Glutamatergic neuron (in vitro differentiated cells): ENCODE measurements around the gene MUC13. TPM values are rescaled to one million over a fixed set of nuclear protein-coding genes. Genes with fewer than 3 reads are reported as not detected.

Source experiments
- DNase-seq: peaks from one replicate; pipeline ENCODE4 v3.0.0; 2022
- H3K27ac Mint-ChIP-seq: one replicate; pipeline ENCODE4 v1.8.0; 2020; ENCODE audit warnings: mild to moderate bottlenecking, mixed read lengths, inconsistent platforms; ENCODE audit not compliant: unreplicated experiment
- H3K27me3 Mint-ChIP-seq: one replicate; pipeline ENCODE4 v1.8.0; 2020; ENCODE audit warnings: mild to moderate bottlenecking, moderate library complexity, mixed read lengths, inconsistent platforms; ENCODE audit not compliant: unreplicated experiment
- H3K36me3 Mint-ChIP-seq: one replicate; pipeline ENCODE4 v1.8.0; 2020; ENCODE audit warnings: mild to moderate bottlenecking, mixed read lengths, inconsistent platforms; ENCODE audit not compliant: unreplicated experiment
- H3K4me1 Mint-ChIP-seq: one replicate; pipeline ENCODE4 v1.8.0; 2020; ENCODE audit warnings: mild to moderate bottlenecking, low read depth, mixed read lengths, inconsistent platforms; ENCODE audit not compliant: unreplicated experiment
- H3K4me3 Mint-ChIP-seq: one replicate; pipeline ENCODE4 v1.8.0; 2020; ENCODE audit warnings: mild to moderate bottlenecking, mixed read lengths, inconsistent platforms; ENCODE audit not compliant: unreplicated experiment
- H3K9me3 Mint-ChIP-seq: one replicate; pipeline ENCODE4 v1.8.0; 2020; ENCODE audit warnings: mild to moderate bottlenecking, moderate library complexity, mixed read lengths, inconsistent platforms; ENCODE audit not compliant: unreplicated experiment
- total RNA-seq: library from RNA; stranded (reverse); fragmentation: NEBNext Ultra II Directional; extraction: Animal tissue kit (Norgen Biotek cat#: 25700); gene quantifications from one replicate; pipeline ENCODE4 v1.2.1, GENCODE V29; 2021; ENCODE audit not compliant: unreplicated experiment
- TF ChIP-seq, protein P1 (sequence below): fragments of 200-600 bp; sonication (generic); IDR thresholded peaks from one replicate; pipeline ENCODE4 v1.5.0; 2021; ENCODE audit not compliant: partially characterized antibody, unreplicated experiment

Gene MUC13
- total RNA-seq, 1 donor from 2014 or later, result not detected

- no peaks in the 10 kb centered on the region for H3K36me3 Mint-ChIP-seq
- H3K9me3 Mint-ChIP-seq, result peaks cover 1% of the 10 kb centered on the region
- no peak for DNase-seq
- H3K27ac Mint-ChIP-seq, result peak overlapping the region; percentile 19
- H3K4me1 Mint-ChIP-seq, result peaks cover 2% of the 10 kb centered on the region
- no peak overlapping the region for H3K4me3 Mint-ChIP-seq
- TF ChIP-seq, protein P1, sequence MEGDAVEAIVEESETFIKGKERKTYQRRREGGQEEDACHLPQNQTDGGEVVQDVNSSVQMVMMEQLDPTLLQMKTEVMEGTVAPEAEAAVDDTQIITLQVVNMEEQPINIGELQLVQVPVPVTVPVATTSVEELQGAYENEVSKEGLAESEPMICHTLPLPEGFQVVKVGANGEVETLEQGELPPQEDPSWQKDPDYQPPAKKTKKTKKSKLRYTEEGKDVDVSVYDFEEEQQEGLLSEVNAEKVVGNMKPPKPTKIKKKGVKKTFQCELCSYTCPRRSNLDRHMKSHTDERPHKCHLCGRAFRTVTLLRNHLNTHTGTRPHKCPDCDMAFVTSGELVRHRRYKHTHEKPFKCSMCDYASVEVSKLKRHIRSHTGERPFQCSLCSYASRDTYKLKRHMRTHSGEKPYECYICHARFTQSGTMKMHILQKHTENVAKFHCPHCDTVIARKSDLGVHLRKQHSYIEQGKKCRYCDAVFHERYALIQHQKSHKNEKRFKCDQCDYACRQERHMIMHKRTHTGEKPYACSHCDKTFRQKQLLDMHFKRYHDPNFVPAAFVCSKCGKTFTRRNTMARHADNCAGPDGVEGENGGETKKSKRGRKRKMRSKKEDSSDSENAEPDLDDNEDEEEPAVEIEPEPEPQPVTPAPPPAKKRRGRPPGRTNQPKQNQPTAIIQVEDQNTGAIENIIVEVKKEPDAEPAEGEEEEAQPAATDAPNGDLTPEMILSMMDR, result no peak
- H3K27me3 Mint-ChIP-seq, result no peaks in the 10 kb centered on the region
Observed at GRCh38 chr3:124927574-124928045, 6.9 kb downstream of the MUC13 start.

DNA sequence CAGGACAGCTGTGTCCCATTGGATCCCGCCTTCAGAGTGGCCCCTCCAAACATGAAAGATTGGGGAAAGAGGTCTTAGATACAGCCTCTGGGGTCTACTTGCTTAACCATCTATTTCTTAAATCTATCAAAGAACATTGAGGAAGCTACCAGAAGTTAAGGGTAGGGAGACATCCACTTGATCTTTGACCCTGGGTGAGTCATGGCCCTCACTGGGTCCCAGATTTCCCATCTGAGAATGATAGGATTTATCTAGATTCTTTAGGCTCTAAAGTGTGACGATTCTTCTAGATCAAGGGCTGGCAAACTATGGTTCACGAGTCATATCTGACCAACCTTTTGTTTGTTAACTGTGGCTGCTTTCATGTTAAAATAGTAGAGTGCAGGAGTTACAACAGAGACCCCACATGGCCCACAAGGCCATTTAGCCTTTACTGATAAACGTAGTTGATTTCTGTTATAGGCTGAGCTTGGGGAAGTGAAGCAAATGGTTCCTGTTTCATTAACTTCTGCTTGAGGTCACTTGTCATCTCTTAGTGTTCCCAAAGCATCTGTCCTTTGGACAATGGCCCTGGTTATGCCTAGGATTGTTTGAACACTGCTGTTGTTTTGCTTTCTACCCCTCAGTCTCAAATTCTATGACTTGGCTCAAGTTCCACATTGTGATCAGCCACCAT, 8.0 kb downstream of the MUC13 start:
- Mint-ChIP-seq H3K27me3 (no peaks in the 10 kb centered on the region), H3K4me3 (no peak overlapping the region), H3K27ac (no peak overlapping the region), H3K36me3 (no peaks in the 10 kb centered on the region), H3K9me3 (peaks cover 1% of the 10 kb centered on the region), H3K4me1 (peaks cover 2% of the 10 kb centered on the region)
- no peak for DNase-seq
- TF ChIP-seq, protein P1, result no peak

DNA sequence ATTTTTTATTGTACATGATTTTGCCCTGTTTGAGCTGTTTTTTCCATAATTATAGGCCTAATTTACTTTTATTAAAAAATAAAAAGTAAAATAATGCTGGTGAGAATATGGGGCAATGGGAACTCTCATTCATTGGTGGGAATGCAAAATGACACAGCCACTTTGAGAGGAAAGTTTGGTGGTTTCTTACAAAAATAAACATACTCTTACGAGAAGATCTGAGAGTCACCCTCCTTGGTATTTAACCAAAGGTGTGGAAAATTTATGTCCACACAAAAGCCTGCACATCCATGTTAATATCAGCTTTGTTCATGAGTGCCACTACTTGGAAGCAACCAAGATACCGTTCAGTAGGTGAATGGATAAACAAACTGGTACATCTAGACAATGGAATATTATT, 9.8 kb downstream of the MUC13 start:
- H3K4me1 Mint-ChIP-seq, result peaks cover 2% of the 10 kb centered on the region
- H3K9me3 Mint-ChIP-seq, result peaks cover 1% of the 10 kb centered on the region
- no peak overlapping the region for H3K27ac Mint-ChIP-seq
- no peak overlapping the region for H3K4me3 Mint-ChIP-seq
- no peaks in the 10 kb centered on the region for H3K36me3 Mint-ChIP-seq
- TF ChIP-seq, protein P1, result no peak
- no peak for DNase-seq
- no peaks in the 10 kb centered on the region for H3K27me3 Mint-ChIP-seq

DNA sequence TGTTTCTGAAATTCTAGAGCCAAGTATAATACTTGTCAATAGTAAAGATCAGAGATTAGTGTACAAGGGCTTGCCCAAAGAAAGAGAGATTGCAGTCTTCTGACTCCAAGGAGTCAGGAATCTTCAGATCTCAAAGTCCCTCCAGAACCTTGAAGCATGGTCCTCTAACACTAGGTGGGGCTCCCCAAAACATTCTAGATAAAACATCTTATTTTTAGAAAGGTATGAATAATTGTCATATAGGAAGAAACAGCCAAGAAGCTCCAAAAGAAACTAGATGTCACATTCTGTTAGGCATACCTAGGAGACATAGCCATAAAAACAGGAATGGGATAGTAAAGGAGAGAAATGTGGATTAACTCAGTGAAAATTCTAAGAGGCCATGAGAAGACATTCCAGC, 10.7 kb downstream of the MUC13 start:
- no peak overlapping the region for H3K4me3 Mint-ChIP-seq
- no peaks in the 10 kb centered on the region for H3K27me3 Mint-ChIP-seq
- TF ChIP-seq, protein P1, result no peak
- H3K27ac Mint-ChIP-seq, result no peak overlapping the region
- peaks cover 1% of the 10 kb centered on the region for H3K9me3 Mint-ChIP-seq
- DNase-seq, result no peak
- H3K4me1 Mint-ChIP-seq, result peaks cover 2% of the 10 kb centered on the region
- no peaks in the 10 kb centered on the region for H3K36me3 Mint-ChIP-seq

DNA sequence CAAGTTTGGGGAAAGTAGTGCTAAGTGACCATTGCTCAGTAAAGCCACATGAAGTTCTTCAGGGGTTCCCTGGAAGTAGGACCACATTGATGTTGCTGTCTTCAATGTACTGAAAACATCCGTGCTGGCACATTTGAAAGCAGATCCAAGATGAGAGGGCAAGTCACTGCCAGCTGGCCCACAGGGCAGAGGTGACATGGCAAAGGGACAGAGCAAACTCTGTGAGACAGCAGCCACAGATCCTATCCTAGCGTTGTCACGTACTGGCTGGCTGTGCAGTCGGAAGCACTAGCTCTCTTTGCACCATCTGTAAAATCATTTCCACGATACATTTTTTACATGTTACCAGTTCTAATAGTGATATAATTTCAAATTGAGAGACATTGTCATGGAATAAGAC, 13.8 kb downstream of the MUC13 start:
- no peak for DNase-seq
- no peak overlapping the region for H3K4me3 Mint-ChIP-seq
- no peaks in the 10 kb centered on the region for H3K9me3 Mint-ChIP-seq
- H3K27me3 Mint-ChIP-seq, result no peaks in the 10 kb centered on the region
- H3K36me3 Mint-ChIP-seq, result no peaks in the 10 kb centered on the region
- TF ChIP-seq, protein P1, result no peak
- H3K4me1 Mint-ChIP-seq, result no peaks in the 10 kb centered on the region
- no peak overlapping the region for H3K27ac Mint-ChIP-seq
